ENCODE measurements around the gene IFT122. TPM values are rescaled to one million over a fixed set of nuclear protein-coding genes. Genes with fewer than 3 reads are reported as not detected.

Gene IFT122
- total and polyA plus RNA-seq, 2 donors from 2014 or later, result 18.4 to 59.2 TPM

DNA sequence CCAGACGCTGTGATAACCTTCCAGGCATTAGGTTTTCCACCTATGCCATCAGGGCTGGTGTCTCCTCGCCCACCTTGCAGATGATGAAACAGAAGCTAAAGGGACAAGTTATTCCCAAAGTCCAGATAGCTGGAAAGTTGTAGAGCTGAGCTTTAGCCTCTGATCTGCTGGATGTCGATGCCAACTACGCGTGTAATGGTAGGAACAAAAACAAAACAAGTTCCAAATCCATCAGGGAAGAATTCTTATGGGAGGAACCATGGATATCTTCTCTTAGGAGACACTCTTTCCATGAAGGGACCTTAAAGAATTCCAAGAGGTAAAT, 60.3 kb downstream of the IFT122 start:
- FAIRE-seq (no peak), DNase-seq (no peak)
- Histone ChIP-seq H3K4me1 (ENCODE audit: control insufficient read depth in 2 of 3, insufficient read depth in 2 of 3, low read depth in 1 of 3, low read length in 3 of 3) (peaks cover 0 to 7% (median 0%) of the 10 kb centered on the region in 3 donors), H3K9ac (ENCODE audit: low read length in 3 of 3) (no peak overlapping the region), H3K36me3 (ENCODE audit: control insufficient read depth in 2 of 3, insufficient read depth in 3 of 3, low read length in 3 of 3) (peaks cover 0 to 16% (median 10%) of the 10 kb centered on the region in 3 donors), H3K27ac (ENCODE audit: low read depth in 2 of 2, low read length in 2 of 2) (peak overlapping the region in 1 of 2 donors; percentile 10), H3K27me3 (ENCODE audit: control insufficient read depth, insufficient read depth, low read length) (no peaks in the 10 kb centered on the region), H3K9me3 (ENCODE audit: control insufficient read depth in 2 of 3, insufficient read depth in 1 of 3, low read length in 3 of 3) (no peaks in the 10 kb centered on the region), H3K4me3 (ENCODE audit: low read length in 3 of 3) (no peak overlapping the region)
- TF ChIP-seq, protein P1, sequence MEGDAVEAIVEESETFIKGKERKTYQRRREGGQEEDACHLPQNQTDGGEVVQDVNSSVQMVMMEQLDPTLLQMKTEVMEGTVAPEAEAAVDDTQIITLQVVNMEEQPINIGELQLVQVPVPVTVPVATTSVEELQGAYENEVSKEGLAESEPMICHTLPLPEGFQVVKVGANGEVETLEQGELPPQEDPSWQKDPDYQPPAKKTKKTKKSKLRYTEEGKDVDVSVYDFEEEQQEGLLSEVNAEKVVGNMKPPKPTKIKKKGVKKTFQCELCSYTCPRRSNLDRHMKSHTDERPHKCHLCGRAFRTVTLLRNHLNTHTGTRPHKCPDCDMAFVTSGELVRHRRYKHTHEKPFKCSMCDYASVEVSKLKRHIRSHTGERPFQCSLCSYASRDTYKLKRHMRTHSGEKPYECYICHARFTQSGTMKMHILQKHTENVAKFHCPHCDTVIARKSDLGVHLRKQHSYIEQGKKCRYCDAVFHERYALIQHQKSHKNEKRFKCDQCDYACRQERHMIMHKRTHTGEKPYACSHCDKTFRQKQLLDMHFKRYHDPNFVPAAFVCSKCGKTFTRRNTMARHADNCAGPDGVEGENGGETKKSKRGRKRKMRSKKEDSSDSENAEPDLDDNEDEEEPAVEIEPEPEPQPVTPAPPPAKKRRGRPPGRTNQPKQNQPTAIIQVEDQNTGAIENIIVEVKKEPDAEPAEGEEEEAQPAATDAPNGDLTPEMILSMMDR (IDR thresholded peaks at IDR 0.05; ENCODE audit: borderline replicate concordance, extremely low read depth, insufficient read depth), result no peak
- intact Hi-C loops (cut with DNase I), result no loop called here

DNA sequence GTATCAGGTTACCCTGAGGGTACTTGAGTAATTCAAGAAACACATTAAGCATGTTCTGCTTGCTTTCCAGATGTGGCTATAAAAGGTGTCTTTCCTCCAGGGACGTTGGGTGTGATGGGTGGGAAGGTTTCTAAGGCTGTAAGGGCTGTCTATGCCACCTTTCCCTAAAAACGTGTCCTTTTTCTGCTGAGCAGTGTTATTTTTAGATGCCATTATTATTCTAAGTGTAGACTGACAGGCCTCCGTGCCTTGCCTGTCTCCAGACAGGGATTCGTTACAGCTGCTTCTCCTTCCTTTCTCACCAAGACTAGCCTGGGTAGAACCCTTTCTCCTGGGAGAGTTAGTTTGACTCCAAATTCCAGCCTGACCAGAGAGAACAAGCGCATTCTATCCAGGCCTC, 61.6 kb downstream of the IFT122 start:
- Histone ChIP-seq H3K27ac (ENCODE audit: low read depth in 2 of 2, low read length in 2 of 2) (no peak overlapping the region), H3K9me3 (ENCODE audit: control insufficient read depth in 2 of 3, insufficient read depth in 1 of 3, low read length in 3 of 3) (no peaks in the 10 kb centered on the region), H3K4me1 (ENCODE audit: control insufficient read depth in 2 of 3, insufficient read depth in 2 of 3, low read depth in 1 of 3, low read length in 3 of 3) (peaks cover 0 to 3% (median 3%) of the 10 kb centered on the region in 3 donors), H3K36me3 (ENCODE audit: control insufficient read depth in 2 of 3, insufficient read depth in 3 of 3, low read length in 3 of 3) (peaks cover 0 to 16% (median 10%) of the 10 kb centered on the region in 3 donors), H3K4me3 (ENCODE audit: low read length in 3 of 3) (no peak overlapping the region), H3K27me3 (ENCODE audit: control insufficient read depth, insufficient read depth, low read length) (no peaks in the 10 kb centered on the region), H3K9ac (ENCODE audit: low read length in 3 of 3) (no peak overlapping the region)
- intact Hi-C loops (cut with DNase I), result no loop called here
- FAIRE-seq, result no peak
- TF ChIP-seq, protein P1 (IDR thresholded peaks at IDR 0.05; ENCODE audit: borderline replicate concordance, extremely low read depth, insufficient read depth), result no peak
- DNase-seq, result no peak

DNA sequence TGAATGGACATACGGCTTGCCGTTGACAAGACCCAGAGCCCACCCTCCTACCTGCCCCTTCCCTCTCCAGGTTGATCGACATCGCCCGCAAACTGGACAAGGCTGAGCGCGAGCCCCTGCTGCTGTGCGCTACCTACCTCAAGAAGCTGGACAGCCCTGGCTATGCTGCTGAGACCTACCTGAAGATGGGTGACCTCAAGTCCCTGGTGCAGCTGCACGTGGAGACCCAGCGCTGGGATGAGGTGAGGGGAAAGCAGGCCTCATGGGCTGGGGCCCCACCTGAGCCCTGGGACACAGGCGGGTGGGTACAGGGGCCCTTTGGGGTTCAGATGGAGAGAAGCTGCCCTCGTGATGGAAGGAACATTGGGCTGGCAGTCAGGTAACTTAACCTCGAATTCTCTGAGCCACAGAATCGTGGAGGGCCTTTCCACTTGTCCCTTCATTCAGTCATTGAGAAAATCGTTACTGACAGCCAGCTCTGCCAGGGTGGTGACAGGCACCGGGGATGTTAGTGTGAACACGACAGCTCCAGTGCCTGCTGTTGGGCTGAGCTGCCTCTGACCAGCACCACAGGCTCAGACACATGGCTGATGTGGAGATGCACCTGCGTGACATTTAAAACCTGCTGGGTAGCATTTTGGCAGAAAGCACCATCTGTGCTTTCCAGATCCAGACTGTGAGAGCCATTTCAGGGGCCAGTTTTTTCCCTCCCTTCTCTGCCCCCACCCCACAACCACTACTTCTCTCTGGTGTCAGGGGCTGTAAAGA, 62.8 kb downstream of the IFT122 start:
- FAIRE-seq, result no peak
- DNase-seq, result peak in 1 of 5 donors; percentile 59
- H3K4me1 ChIP-seq (ENCODE audit: control insufficient read depth in 2 of 3, insufficient read depth in 2 of 3, low read depth in 1 of 3, low read length in 3 of 3), result peaks cover 0 to 3% (median 3%) of the 10 kb centered on the region in 3 donors
- H3K27ac ChIP-seq (ENCODE audit: low read depth in 2 of 2, low read length in 2 of 2), result no peak overlapping the region
- intact Hi-C loops (cut with DNase I), result no loop called here
- peaks cover 0 to 16% (median 15%) of the 10 kb centered on the region in 3 donors for H3K36me3 ChIP-seq (ENCODE audit: control insufficient read depth in 2 of 3, insufficient read depth in 3 of 3, low read length in 3 of 3)
- H3K9me3 ChIP-seq (ENCODE audit: control insufficient read depth in 2 of 3, insufficient read depth in 1 of 3, low read length in 3 of 3), result no peaks in the 10 kb centered on the region
- TF ChIP-seq, protein P1 (IDR thresholded peaks at IDR 0.05; ENCODE audit: borderline replicate concordance, extremely low read depth, insufficient read depth), result no peak
- no peaks in the 10 kb centered on the region for H3K27me3 ChIP-seq (ENCODE audit: control insufficient read depth, insufficient read depth, low read length)
- H3K4me3 ChIP-seq (ENCODE audit: low read length in 3 of 3), result no peak overlapping the region
- no peak overlapping the region for H3K9ac ChIP-seq (ENCODE audit: low read length in 3 of 3)
